SK-N-SH (cell line): ENCODE data around the gene CERS6. TPM values are rescaled to one million over a fixed set of nuclear protein-coding genes. Genes with fewer than 3 reads are reported as not detected.

Experiments
- CTCF ChIA-PET: fragments of 300-600, 350-600 bp; formaldehyde crosslinking; extraction: SDS; loops from one replicate; lab custom pipeline; 2021; lab: Yijun Ruan, JAX
- POLR2A ChIA-PET: fragments of 350-600 bp; sonication (Branson Sonifier 250); formaldehyde crosslinking; extraction: SDS; loops from one replicate; lab custom pipeline; 2020; ENCODE audit warnings: antibody characterized with exemption, inconsistent platforms; lab: Yijun Ruan, JAX
- DNase-seq: peaks from one replicate; pipeline ENCODE4 v3.0.0; 2012
- H2AFZ ChIP-seq: fragments of 200-600 bp; sonication (generic); 2 replicates; pipeline ENCODE4 v1.8.1; 2016; ENCODE audit warnings: antibody characterized with exemption, mild to moderate bottlenecking, low read depth
- H3F3A ChIP-seq: fragments of 200-600 bp; sonication (generic); replicated peaks from 2 replicates; pipeline ENCODE3; 2016; ENCODE audit warnings: antibody characterized with exemption, mild to moderate bottlenecking; ENCODE audit not compliant: insufficient read depth
- H3K27ac ChIP-seq, 2 experiments: fragments of 200-500 bp in 1 of 2; fragments of 200-600 bp in 1 of 2; sonication (Bioruptor generic) in 1 of 2; sonication (generic), shearing (Covaris generic) in 1 of 2; 2 replicates each; pipeline versions ENCODE4 v1.5.1 to v1.6.1; 2014 to 2016; ENCODE audit warnings: low read depth in 2 of 2, inconsistent platforms in 1 of 2, low read length in 1 of 2, mild to moderate bottlenecking in 1 of 2, mixed read lengths in 1 of 2
- H3K27me3 ChIP-seq: fragments of 200-600 bp; sonication (generic), shearing (Covaris generic); 2 replicates; pipeline ENCODE4 v1.6.1; 2016; ENCODE audit warnings: mixed run types; ENCODE audit not compliant: insufficient read depth
- H3K36me3 ChIP-seq, 2 experiments: fragments of 200-500 bp in 1 of 2; fragments of 200-600 bp in 1 of 2; sonication (Bioruptor generic) in 1 of 2; sonication (generic) in 1 of 2; replicated peaks in 1 of 2; 2 replicates each; pipeline versions ENCODE3 to v1.5.1; 2014 to 2016; ENCODE audit warnings: low read length in 1 of 2, mild to moderate bottlenecking in 1 of 2; ENCODE audit not compliant: insufficient read depth in 2 of 2, control insufficient read depth in 1 of 2
- H3K4me1 ChIP-seq, 2 experiments: fragments of 200-500 bp in 1 of 2; fragments of 200-600 bp in 1 of 2; sonication (Bioruptor generic) in 1 of 2; sonication (generic), shearing (Covaris generic) in 1 of 2; 2 replicates each; pipeline versions ENCODE4 v1.5.1 to v1.6.1; 2014 to 2016; ENCODE audit warnings: low read depth in 1 of 2, low read length in 1 of 2, mixed run types in 1 of 2; ENCODE audit not compliant: insufficient read depth in 2 of 2, control insufficient read depth in 1 of 2
- H3K4me2 ChIP-seq: fragments of 200-600 bp; sonication (generic), shearing (Covaris generic); 2 replicates; pipeline ENCODE4 v1.6.1; 2017; ENCODE audit warnings: mixed run types
- H3K4me3 ChIP-seq, 2 experiments: fragments of 200-500 bp in 1 of 2; fragments of 200-600 bp in 1 of 2; sonication (Bioruptor generic) in 1 of 2; sonication (generic), shearing (Covaris generic) in 1 of 2; 2 replicates each; pipeline versions ENCODE4 v1.5.1 to v1.8.1; 2014 to 2016; ENCODE audit warnings: low read depth in 2 of 2, inconsistent platforms in 1 of 2, low read length in 1 of 2, mild to moderate bottlenecking in 1 of 2, mixed read lengths in 1 of 2, moderate library complexity in 1 of 2
- H3K79me2 ChIP-seq: fragments of 200-600 bp; sonication (generic); 2 replicates; pipeline ENCODE4 v1.8.1; 2017; ENCODE audit warnings: mild to moderate bottlenecking; ENCODE audit not compliant: insufficient read depth
- H3K9ac ChIP-seq: fragments of 200-600 bp; sonication (generic); 2 replicates; pipeline ENCODE4 v1.6.1; 2017; ENCODE audit warnings: mixed run types
- H3K9me2 ChIP-seq: fragments of 200-600 bp; sonication (generic); 2 replicates; pipeline ENCODE4 v1.6.1; 2017; ENCODE audit warnings: mixed run types
- H3K9me3 ChIP-seq: fragments of 200-600 bp; sonication (generic); 2 replicates; pipeline ENCODE4 v1.6.1; 2017; ENCODE audit warnings: mixed run types, mild to moderate bottlenecking, moderate library complexity
- H4K20me1 ChIP-seq: fragments of 200-600 bp; sonication (generic); 2 replicates; pipeline ENCODE4 v1.6.1; 2017; ENCODE audit warnings: mild to moderate bottlenecking, mixed run types; ENCODE audit not compliant: insufficient read depth
- EP300 ChIP-seq, 2 experiments: IDR thresholded peaks; 2 replicates each; pipeline versions ENCODE4 v1.4.0 to v1.6.1; 2012; ENCODE audit warnings: borderline replicate concordance in 1 of 2, low read depth in 1 of 2, low read length in 1 of 2
- EZH2phosphoT487 ChIP-seq: fragments of 200-600 bp; sonication (generic); IDR thresholded peaks from 2 replicates; pipeline ENCODE4 v1.6.1; 2017; ENCODE audit warnings: low read depth, mixed run types, mild to moderate bottlenecking, antibody characterized with exemption, moderate library complexity, borderline replicate concordance
- FOSL2 ChIP-seq: IDR thresholded peaks from 2 replicates; pipeline ENCODE4 v1.4.0; 2012; ENCODE audit warnings: low read depth, mild to moderate bottlenecking, moderate library complexity, borderline replicate concordance
- FOXM1 ChIP-seq: IDR thresholded peaks from 2 replicates; pipeline ENCODE4 v1.4.0; 2012; ENCODE audit warnings: low read depth, mild to moderate bottlenecking
- GABPA ChIP-seq: IDR thresholded peaks from 2 replicates; pipeline ENCODE4 v1.4.0; 2012; ENCODE audit warnings: low read depth, mild to moderate bottlenecking
- JUND ChIP-seq: IDR thresholded peaks from 2 replicates; pipeline ENCODE4 v1.4.0; 2012
- MEF2A ChIP-seq: IDR thresholded peaks from 2 replicates; pipeline ENCODE4 v1.4.0; 2012; ENCODE audit warnings: low read depth, borderline replicate concordance
- MXI1 ChIP-seq: IDR thresholded peaks from 2 replicates; pipeline ENCODE4 v1.6.1; 2012; ENCODE audit warnings: mild to moderate bottlenecking, low read depth, low read length, improper control_type of control experiment
- NFIC ChIP-seq: IDR thresholded peaks from 2 replicates; pipeline ENCODE4 v1.4.0; 2012; ENCODE audit warnings: borderline replicate concordance
- NRF1 ChIP-seq: IDR thresholded peaks from 2 replicates; pipeline ENCODE4 v1.6.1; 2012; ENCODE audit warnings: low read depth, mild to moderate bottlenecking, low read length
- POLR2AphosphoS5 ChIP-seq: IDR thresholded peaks from 2 replicates; pipeline ENCODE4 v1.6.1; 2012; ENCODE audit warnings: low read depth, low read length
- RAD21 ChIP-seq: IDR thresholded peaks from 2 replicates; pipeline ENCODE4 v1.6.1; 2012; ENCODE audit warnings: mild to moderate bottlenecking, low read length
- RFX5 ChIP-seq: IDR thresholded peaks from 2 replicates; pipeline ENCODE4 v1.6.1; 2012; ENCODE audit warnings: mild to moderate bottlenecking, improper control_type of control experiment, low read length
- RXRA ChIP-seq: IDR thresholded peaks from 2 replicates; pipeline ENCODE4 v1.4.0; 2012; ENCODE audit warnings: low read depth, mild to moderate bottlenecking, borderline replicate concordance
- SIN3A ChIP-seq: IDR thresholded peaks from 2 replicates; pipeline ENCODE4 v1.6.1; 2012; ENCODE audit warnings: low read depth, mild to moderate bottlenecking, low read length, moderate library complexity, borderline replicate concordance
- SMC3 ChIP-seq: IDR thresholded peaks from 2 replicates; pipeline ENCODE4 v1.6.1; 2012; ENCODE audit warnings: low read depth, low read length, improper control_type of control experiment
- TEAD4 ChIP-seq: IDR thresholded peaks from 2 replicates; pipeline ENCODE4 v1.4.0; 2012; ENCODE audit warnings: mild to moderate bottlenecking, borderline replicate concordance; ENCODE audit not compliant: insufficient read depth
- USF1 ChIP-seq: IDR thresholded peaks from 2 replicates; pipeline ENCODE4 v1.4.0; 2012; ENCODE audit warnings: low read depth, borderline replicate concordance
- USF2 ChIP-seq: fragments of 150-350 bp; IDR thresholded peaks from 2 replicates; pipeline ENCODE4 v1.6.1; 2017; ENCODE audit warnings: antibody characterized with exemption, low read length, low read depth, borderline replicate concordance
- WGBS: methylation state at CpG from one replicate; pipeline ENCODE4 v1.1.6; 2017; ENCODE audit warnings: low lambda C conversion rate; 5-methylcytosine and 5-hydroxymethylcytosine counted together
- polyA plus RNA-seq, 3 experiments: library from polyadenylated mRNA; depleted of rRNA; stranded (reverse); fragments of >200 nt; gene quantifications; 2 replicates each; pipeline ENCODE4 v1.2.3, GENCODE V29; 2012
- TF ChIP-seq, protein P1 (sequence below): fragments of 200-600 bp; sonication (generic); IDR thresholded peaks from 2 replicates; pipeline ENCODE4 v1.6.1; 2017; ENCODE audit warnings: antibody characterized with exemption, mild to moderate bottlenecking, moderate library complexity
- TF ChIP-seq, protein P2 (sequence below): IDR thresholded peaks from 2 replicates; pipeline ENCODE4 v1.4.0; 2012; ENCODE audit warnings: low read depth, borderline replicate concordance

Gene CERS6
- polyA plus RNA-seq, 1 of the 3 experiments (the other 2 are of a cell fraction), result 1.8 TPM

GRCh38 chr2:168429988-168430387 is 26.1 kb upstream of the CERS6 start:
- H3K4me1 ChIP-seq, result peaks cover 0 to 33% of the 10 kb centered on the region in 2 experiments; a peak in 2 of 4 replicates
- no peak overlapping the region for H2AFZ ChIP-seq
- POLR2A ChIA-PET, result no interaction called here
- no peaks in the 10 kb centered on the region for H3K27me3 ChIP-seq
- H3K4me3 ChIP-seq, result no peak overlapping the region
- H3K9ac ChIP-seq, result no peak overlapping the region
- TF ChIP-seq NFIC, result no peak
- TF ChIP-seq SMC3, result no peak
- no peak for TF ChIP-seq FOXM1
- no peak for TF ChIP-seq POLR2AphosphoS5
- TF ChIP-seq USF1, result no peak; the same call in 1 of the 2 replicates
- no peak for TF ChIP-seq EZH2phosphoT487
- no peak for TF ChIP-seq NRF1
- no peak for TF ChIP-seq RAD21
- TF ChIP-seq MEF2A, result no peak
- no peak for TF ChIP-seq RFX5
- TF ChIP-seq RXRA, result no peak
- TF ChIP-seq EP300 (IDR thresholded peaks at IDR 0.05; ENCODE audit: borderline replicate concordance in 1 of 2, low read depth in 1 of 2, low read length in 1 of 2), result no peak
- no peak for TF ChIP-seq FOSL2
- TF ChIP-seq GABPA, result no peak
- no peak for TF ChIP-seq SIN3A
- TF ChIP-seq, protein P1, sequence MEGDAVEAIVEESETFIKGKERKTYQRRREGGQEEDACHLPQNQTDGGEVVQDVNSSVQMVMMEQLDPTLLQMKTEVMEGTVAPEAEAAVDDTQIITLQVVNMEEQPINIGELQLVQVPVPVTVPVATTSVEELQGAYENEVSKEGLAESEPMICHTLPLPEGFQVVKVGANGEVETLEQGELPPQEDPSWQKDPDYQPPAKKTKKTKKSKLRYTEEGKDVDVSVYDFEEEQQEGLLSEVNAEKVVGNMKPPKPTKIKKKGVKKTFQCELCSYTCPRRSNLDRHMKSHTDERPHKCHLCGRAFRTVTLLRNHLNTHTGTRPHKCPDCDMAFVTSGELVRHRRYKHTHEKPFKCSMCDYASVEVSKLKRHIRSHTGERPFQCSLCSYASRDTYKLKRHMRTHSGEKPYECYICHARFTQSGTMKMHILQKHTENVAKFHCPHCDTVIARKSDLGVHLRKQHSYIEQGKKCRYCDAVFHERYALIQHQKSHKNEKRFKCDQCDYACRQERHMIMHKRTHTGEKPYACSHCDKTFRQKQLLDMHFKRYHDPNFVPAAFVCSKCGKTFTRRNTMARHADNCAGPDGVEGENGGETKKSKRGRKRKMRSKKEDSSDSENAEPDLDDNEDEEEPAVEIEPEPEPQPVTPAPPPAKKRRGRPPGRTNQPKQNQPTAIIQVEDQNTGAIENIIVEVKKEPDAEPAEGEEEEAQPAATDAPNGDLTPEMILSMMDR, result no peak
- no peaks in the 10 kb centered on the region for H4K20me1 ChIP-seq
- CTCF ChIA-PET, result no interaction called here
- no peaks in the 10 kb centered on the region for H3K79me2 ChIP-seq
- no peak overlapping the region for H3K27ac ChIP-seq
- WGBS, result 66% methylated on average over 4 of the region's 6 CpGs
- no peak for DNase-seq
- H3F3A ChIP-seq, result no peaks in the 10 kb centered on the region
- no peak overlapping the region for H3K4me2 ChIP-seq
- H3K36me3 ChIP-seq, result no peaks in the 10 kb centered on the region
- H3K9me3 ChIP-seq, result no peaks in the 10 kb centered on the region
- no peaks in the 10 kb centered on the region for H3K9me2 ChIP-seq

GRCh38 chr2:168430431-168430830 is 25.6 kb upstream of the CERS6 start:
- H3K9ac ChIP-seq, result no peak overlapping the region
- peaks cover 0 to 37% of the 10 kb centered on the region in 2 experiments; a peak in 2 of 4 replicates for H3K4me1 ChIP-seq
- no peaks in the 10 kb centered on the region for H3F3A ChIP-seq
- no peaks in the 10 kb centered on the region for H3K9me3 ChIP-seq
- no peaks in the 10 kb centered on the region for H3K36me3 ChIP-seq
- H2AFZ ChIP-seq, result no peak overlapping the region
- no peak overlapping the region for H3K4me2 ChIP-seq
- WGBS, result 34% methylated on average over 3 of the region's 3 CpGs
- CTCF ChIA-PET, result no interaction called here
- DNase-seq, result no peak
- no peak overlapping the region; a peak in 1 of 4 replicates for H3K27ac ChIP-seq
- no peaks in the 10 kb centered on the region for H3K27me3 ChIP-seq
- no peaks in the 10 kb centered on the region for H3K9me2 ChIP-seq
- no peaks in the 10 kb centered on the region for H4K20me1 ChIP-seq
- H3K79me2 ChIP-seq, result no peaks in the 10 kb centered on the region
- no peak overlapping the region for H3K4me3 ChIP-seq
- POLR2A ChIA-PET, result no interaction called here
- TF ChIP-seq RFX5 (no peak), EZH2phosphoT487 (no peak), USF2 (no peak), NRF1 (no peak), MXI1 (no peak), TEAD4 (no peak), GABPA (no peak), JUND (no peak)
- TF ChIP-seq, protein P2, sequence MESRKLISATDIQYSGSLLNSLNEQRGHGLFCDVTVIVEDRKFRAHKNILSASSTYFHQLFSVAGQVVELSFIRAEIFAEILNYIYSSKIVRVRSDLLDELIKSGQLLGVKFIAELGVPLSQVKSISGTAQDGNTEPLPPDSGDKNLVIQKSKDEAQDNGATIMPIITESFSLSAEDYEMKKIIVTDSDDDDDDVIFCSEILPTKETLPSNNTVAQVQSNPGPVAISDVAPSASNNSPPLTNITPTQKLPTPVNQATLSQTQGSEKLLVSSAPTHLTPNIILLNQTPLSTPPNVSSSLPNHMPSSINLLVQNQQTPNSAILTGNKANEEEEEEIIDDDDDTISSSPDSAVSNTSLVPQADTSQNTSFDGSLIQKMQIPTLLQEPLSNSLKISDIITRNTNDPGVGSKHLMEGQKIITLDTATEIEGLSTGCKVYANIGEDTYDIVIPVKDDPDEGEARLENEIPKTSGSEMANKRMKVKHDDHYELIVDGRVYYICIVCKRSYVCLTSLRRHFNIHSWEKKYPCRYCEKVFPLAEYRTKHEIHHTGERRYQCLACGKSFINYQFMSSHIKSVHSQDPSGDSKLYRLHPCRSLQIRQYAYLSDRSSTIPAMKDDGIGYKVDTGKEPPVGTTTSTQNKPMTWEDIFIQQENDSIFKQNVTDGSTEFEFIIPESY, result no peak
- TF ChIP-seq, protein P1, result no peak
